Activated T-cell treated with anti-CD3 and anti-CD28 coated beads, Interleukin-2, amount 50 U/mL, for 24 hours (primary cell): ENCODE data around the gene MDGA2.
"Not testable (repeated sequence)": the region's sequence is repeated elsewhere in the genome, so short reads cannot be mapped to it uniquely, and the experiment has no call there.

ENCODE experiments used
- DNase-seq: peaks from one replicate; pipeline ENCODE4 v3.0.0-alpha.2; 2020
- H3K27ac Mint-ChIP-seq: 2 replicates; pipeline ENCODE4 v1.8.0; 2020; ENCODE audit warnings: mild to moderate bottlenecking, mixed read lengths
- H3K27me3 Mint-ChIP-seq: 2 replicates; pipeline ENCODE4 v1.8.0; 2020; ENCODE audit warnings: mixed read lengths
- H3K36me3 Mint-ChIP-seq: 2 replicates; pipeline ENCODE4 v1.8.0; 2020; ENCODE audit warnings: low read depth, mixed read lengths
- H3K4me1 Mint-ChIP-seq: 2 replicates; pipeline ENCODE4 v1.8.0; 2020; ENCODE audit warnings: low read depth, mixed read lengths
- H3K4me3 Mint-ChIP-seq: 2 replicates; pipeline ENCODE4 v1.8.0; 2020; ENCODE audit warnings: mild to moderate bottlenecking, moderate library complexity, mixed read lengths
- H3K9me3 Mint-ChIP-seq: 2 replicates; pipeline ENCODE4 v1.8.0; 2020; ENCODE audit warnings: mixed read lengths

Gene MDGA2

DNA sequence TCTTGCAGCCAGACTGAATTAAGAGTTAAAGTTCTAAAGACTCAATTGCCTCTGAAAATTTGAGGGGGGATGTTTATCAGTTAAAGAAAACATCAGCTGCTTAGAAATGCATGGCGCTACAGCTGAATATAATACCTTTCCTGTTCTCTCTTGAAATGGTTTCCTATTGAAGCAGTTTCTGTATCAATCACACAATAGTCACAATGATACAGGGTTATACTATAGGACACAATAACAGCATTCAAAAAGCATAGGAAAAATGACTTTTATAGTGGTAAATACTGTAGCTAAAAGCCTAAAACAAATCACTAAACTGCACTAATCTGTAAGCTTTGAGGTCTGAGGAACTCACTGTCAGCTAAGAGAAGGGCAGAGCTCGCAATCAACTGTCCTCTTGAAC lies 15.2 kb downstream of the MDGA2 start:
- Mint-ChIP-seq H3K9me3 (no peaks in the 10 kb centered on the region), H3K27me3 (no peaks in the 10 kb centered on the region), H3K27ac (no peak overlapping the region), H3K4me3 (no peak overlapping the region), H3K36me3 (no peaks in the 10 kb centered on the region), H3K4me1 (no peaks in the 10 kb centered on the region)
- no peak for DNase-seq

DNA sequence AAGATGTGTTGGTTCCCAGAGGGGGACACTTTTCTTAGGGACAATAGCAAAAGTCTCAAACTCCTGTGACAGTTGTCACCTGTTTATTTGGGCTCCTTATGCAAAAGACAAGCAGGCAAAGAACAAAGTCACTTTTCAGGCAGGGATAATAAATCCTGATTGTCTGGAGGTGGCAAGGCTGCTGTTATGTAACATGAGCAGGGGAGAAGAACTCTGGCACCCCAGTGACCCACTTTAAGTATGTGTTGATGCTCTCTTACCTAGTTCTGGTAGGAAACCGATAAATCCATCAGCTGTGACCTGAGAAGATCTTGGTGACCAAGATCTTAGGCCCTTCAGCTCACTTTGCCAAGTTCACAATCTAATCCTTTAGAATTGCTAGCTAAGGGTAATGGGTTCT lies 17.4 kb downstream of the MDGA2 start:
- Mint-ChIP-seq H3K36me3 (no peaks in the 10 kb centered on the region), H3K9me3 (no peaks in the 10 kb centered on the region), H3K4me3 (no peak overlapping the region), H3K27me3 (no peaks in the 10 kb centered on the region), H3K27ac (no peak overlapping the region), H3K4me1 (no peaks in the 10 kb centered on the region)
- no peak for DNase-seq

DNA sequence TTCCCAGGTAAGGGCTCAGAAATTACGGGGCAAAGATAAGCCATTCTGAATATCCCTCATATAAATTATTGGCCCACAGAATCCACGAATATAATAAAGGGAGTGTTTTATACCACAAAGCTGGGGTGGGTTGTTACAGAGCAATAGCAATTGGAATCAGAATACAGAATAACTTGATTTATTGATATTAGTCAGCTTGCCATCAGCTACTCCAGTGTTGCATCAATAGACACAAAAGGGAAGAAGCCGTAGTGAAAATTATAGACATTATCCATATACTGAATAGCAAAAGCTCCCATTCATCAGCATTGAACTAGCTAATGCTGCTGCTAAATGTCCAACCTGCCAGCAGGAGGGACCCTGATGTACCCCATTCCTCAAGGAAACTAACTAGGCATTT lies 18.3 kb downstream of the MDGA2 start:
- Mint-ChIP-seq H3K36me3 (no peaks in the 10 kb centered on the region), H3K4me1 (no peaks in the 10 kb centered on the region), H3K9me3 (no peaks in the 10 kb centered on the region), H3K4me3 (no peak overlapping the region), H3K27ac (no peak overlapping the region), H3K27me3 (no peaks in the 10 kb centered on the region)
- no peak for DNase-seq

DNA sequence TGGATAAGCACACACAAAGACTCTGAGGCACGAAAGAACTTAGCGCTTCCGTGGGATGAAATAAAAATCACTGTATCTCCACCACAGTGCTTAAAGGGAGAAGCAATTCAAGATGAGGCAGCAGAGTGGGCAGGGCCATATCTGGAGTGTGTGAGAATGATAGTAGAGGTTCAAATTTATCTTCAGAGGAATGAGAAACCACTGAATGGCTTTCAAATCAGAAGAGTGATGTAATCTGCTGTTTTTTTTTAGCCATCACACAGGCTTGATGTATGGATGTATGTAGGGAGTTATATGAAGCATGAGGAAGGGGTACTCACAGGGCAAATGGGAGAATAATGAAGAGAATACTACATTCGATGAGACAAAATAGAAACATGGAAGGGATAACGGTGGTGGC lies 24.1 kb downstream of the MDGA2 start:
- Mint-ChIP-seq H3K4me1 (no peaks in the 10 kb centered on the region), H3K9me3 (peaks cover 5% of the 10 kb centered on the region), H3K4me3 (no peak overlapping the region), H3K27ac (no peak overlapping the region), H3K36me3 (no peaks in the 10 kb centered on the region), H3K27me3 (no peaks in the 10 kb centered on the region)
- no peak for DNase-seq

DNA sequence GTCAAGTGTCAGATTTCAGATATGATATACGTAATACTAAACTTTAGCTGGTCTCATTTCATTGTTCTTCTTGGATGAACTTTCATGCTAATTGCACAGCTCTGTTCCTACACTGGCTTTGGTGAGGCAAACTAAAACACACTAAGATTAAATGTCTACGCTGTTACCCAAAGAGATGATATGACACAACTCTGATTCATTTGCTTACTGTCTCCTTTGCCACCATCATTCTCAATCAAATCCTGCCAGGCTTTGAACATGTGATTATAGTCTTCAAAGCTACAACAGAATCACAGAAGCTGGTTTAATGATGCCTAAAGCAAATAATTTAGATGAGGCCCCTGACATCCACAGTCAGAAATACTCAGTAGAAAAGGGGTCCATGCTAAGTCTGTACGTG lies 37.7 kb downstream of the MDGA2 start:
- H3K27ac Mint-ChIP-seq: no peak overlapping the region
- no peak overlapping the region for H3K4me3 Mint-ChIP-seq
- no peaks in the 10 kb centered on the region for H3K9me3 Mint-ChIP-seq
- H3K27me3 Mint-ChIP-seq: no peaks in the 10 kb centered on the region
- DNase-seq: no peak
- H3K36me3 Mint-ChIP-seq: no peaks in the 10 kb centered on the region
- H3K4me1 Mint-ChIP-seq: no peaks in the 10 kb centered on the region

DNA sequence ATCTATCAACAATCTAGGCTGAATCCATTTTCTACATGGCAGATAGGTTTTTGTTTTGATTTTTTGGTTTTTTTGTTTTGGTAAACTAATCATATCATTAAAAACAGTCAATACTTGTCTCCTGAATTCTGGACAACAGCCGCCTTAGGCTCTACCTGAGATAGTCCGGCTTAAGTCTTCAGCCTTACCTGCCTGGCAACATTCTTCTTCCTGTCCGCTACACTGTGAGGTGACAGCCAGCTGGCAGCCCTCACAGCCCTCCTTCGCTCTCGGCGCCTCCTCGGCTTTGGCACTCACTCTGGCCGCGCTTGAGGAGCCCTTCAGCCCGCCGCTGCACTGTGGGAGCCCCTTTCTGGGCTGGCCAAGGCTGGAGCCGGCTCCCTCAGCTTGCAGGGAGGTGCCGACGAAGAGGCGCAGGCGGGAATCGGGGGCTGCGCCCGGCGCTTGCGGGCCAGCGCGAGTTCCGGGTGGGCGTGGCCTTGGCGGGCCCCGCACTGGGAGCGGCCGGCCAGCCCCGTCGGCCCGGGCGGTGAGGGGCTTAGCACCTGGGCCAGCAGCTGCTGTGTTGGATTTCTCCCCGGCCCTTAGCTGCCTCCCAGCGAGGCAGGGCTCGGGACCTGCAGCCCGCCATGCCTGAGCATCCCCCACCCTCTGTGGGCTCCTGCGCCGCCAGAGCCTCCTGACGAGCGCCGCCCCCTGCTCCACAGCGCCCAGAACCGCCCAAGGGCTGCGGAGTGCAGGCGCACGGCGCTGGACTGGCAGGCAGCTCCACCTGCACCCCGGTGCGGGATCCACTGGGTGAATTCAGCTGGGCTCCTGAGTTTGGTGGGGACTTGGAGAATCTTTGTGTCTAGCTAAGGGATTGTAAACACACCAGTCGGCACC lies 49.0 kb downstream of the MDGA2 start:
- H3K27me3 Mint-ChIP-seq: no peaks in the 10 kb centered on the region
- no peaks in the 10 kb centered on the region for H3K36me3 Mint-ChIP-seq
- no peak overlapping the region for H3K4me3 Mint-ChIP-seq
- no peak overlapping the region for H3K27ac Mint-ChIP-seq
- DNase-seq: no peak
- H3K9me3 Mint-ChIP-seq: peaks cover 13% of the 10 kb centered on the region
- H3K4me1 Mint-ChIP-seq: no peaks in the 10 kb centered on the region

DNA sequence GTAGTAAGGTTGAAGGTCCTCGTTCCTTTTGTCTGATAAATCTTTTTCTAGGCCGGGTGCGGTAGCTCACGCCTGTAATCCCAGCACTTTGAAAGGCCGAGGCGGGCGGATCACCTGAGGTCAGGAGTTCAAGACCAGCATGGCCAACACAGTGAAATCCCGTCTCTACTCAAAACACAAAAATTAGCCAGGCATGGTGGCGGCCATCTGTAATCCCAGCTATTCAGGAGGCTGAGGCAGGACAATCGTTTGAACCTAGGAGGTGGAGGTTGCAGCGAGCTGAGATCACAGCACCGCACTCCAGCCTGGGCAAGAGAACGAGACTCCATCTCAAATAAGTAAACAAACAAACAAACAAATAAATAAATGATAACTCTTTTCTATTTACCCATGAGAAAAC lies 51.3 kb downstream of the MDGA2 start:
- H3K27ac Mint-ChIP-seq, H3K4me1 Mint-ChIP-seq, DNase-seq, H3K36me3 Mint-ChIP-seq, H3K4me3 Mint-ChIP-seq, H3K27me3 Mint-ChIP-seq: not testable (repeated sequence)
- peaks cover 14% of the 10 kb centered on the region for H3K9me3 Mint-ChIP-seq

DNA sequence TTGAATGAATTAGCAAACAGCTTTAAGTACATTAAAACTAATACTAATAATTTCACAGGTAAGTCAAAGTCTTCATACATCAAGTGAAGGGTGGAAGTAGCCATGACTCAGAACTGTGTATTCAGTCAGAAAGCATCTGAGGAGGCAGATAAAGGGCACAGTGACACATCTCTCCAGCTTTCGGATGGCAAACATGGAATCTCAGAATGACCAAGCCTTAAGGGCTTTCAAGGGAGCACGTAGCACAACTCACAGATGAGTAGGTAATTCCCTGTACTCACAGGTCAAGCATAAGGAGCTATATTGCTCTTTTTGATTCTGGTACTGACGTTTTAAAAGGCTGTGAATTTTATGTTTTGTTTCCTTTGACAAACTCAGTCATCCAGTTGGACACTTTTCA lies 56.0 kb downstream of the MDGA2 start:
- Mint-ChIP-seq H3K4me1 (no peaks in the 10 kb centered on the region), H3K4me3 (no peak overlapping the region), H3K27ac (no peak overlapping the region), H3K36me3 (no peaks in the 10 kb centered on the region), H3K9me3 (peaks cover 2% of the 10 kb centered on the region), H3K27me3 (no peaks in the 10 kb centered on the region)
- no peak for DNase-seq

DNA sequence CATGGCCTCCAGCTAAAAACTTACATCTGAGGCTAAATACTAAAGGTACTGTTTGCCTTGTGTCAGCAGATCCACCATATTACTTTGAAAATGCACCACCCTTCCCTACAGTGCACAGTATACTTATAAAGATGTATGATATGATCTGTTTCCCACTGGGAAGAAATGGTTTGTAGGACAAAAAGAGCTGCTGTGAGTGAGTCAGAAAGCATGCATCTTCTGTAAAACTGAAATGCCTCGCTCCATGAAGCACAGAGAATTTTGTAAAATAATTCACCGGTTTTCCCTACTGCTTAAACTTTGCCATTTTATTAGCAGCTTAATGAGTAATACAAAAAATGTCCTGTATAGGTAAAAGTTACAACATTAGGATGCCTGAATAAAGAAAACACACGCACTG lies 68.8 kb downstream of the MDGA2 start:
- Mint-ChIP-seq H3K27ac (no peak overlapping the region), H3K36me3 (no peaks in the 10 kb centered on the region), H3K9me3 (peaks cover 10% of the 10 kb centered on the region), H3K4me3 (no peak overlapping the region), H3K27me3 (no peaks in the 10 kb centered on the region), H3K4me1 (no peaks in the 10 kb centered on the region)
- no peak for DNase-seq

DNA sequence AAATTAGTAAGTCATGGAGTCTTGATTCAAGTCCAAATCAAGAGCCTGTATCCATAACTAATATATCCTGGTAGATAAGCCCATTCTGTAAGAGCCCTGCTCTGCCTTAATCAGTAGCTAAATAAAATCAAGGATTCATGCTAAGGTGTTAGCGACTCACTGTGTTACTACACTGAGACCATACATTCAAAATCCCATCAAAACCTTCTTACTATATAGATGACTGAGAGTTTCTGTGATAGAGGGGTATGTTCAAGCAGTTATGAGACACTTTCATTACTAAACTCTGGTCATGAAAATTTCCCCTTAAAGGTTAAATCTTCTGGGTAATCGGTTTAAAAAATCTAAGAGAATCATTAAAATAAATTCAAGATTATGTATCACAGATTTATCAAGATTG lies 78.5 kb downstream of the MDGA2 start:
- Mint-ChIP-seq H3K27me3 (no peaks in the 10 kb centered on the region), H3K9me3 (peaks cover 3% of the 10 kb centered on the region), H3K36me3 (no peaks in the 10 kb centered on the region), H3K27ac (no peak overlapping the region), H3K4me1 (peaks cover 5% of the 10 kb centered on the region), H3K4me3 (no peak overlapping the region)
- DNase-seq: no peak

DNA sequence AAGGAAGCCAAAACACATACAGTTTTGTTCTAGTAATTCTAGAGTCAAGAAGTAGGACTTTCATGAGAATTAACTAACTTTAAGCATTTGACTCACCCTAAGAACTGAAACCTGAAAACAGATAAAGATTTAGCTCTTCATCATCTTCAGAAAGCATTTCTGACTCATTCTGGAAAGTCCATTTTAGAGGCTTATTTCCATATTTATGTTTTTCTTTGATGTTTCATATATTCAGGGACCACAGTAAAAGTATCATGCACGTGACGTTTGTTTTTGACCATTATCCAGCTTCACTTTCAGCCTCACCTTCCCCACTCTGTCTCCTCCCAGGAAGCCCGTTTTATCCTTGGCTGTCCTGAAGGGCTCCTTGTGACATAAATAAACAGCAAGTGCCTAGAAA lies 79.2 kb downstream of the MDGA2 start:
- Mint-ChIP-seq H3K4me1 (peaks cover 5% of the 10 kb centered on the region), H3K4me3 (no peak overlapping the region)

DNA sequence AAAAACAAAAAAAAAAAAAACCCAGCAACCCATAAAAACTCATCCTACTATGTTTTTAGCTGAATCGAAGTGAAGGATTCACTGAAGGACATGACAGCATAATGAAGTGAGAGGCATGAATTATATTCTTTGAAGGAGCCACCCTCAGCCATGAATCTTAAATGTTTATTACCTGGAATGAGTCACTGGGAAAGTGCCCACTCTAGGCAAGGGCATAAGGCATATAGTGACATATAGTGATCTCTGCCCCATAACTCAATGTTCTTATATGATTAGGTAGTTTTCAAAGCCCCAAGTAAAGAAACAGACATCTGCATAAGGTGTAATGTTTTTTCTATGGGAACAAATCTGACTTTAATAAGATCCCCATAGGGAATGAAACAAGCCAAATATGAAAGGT lies 79.9 kb downstream of the MDGA2 start:
- no peak for DNase-seq
- H3K9me3 Mint-ChIP-seq: peaks cover 3% of the 10 kb centered on the region
- H3K4me1 Mint-ChIP-seq: peaks cover 5% of the 10 kb centered on the region
- H3K27ac Mint-ChIP-seq: no peak overlapping the region
- no peaks in the 10 kb centered on the region for H3K27me3 Mint-ChIP-seq
- H3K4me3 Mint-ChIP-seq: no peak overlapping the region
- H3K36me3 Mint-ChIP-seq: no peaks in the 10 kb centered on the region

More for the DNA sequence above, 79.2 kb downstream of the MDGA2 start:
- DNase-seq: no peak
- Mint-ChIP-seq H3K9me3 (peaks cover 3% of the 10 kb centered on the region), H3K27ac (no peak overlapping the region), H3K36me3 (no peaks in the 10 kb centered on the region), H3K27me3 (no peaks in the 10 kb centered on the region)

DNA sequence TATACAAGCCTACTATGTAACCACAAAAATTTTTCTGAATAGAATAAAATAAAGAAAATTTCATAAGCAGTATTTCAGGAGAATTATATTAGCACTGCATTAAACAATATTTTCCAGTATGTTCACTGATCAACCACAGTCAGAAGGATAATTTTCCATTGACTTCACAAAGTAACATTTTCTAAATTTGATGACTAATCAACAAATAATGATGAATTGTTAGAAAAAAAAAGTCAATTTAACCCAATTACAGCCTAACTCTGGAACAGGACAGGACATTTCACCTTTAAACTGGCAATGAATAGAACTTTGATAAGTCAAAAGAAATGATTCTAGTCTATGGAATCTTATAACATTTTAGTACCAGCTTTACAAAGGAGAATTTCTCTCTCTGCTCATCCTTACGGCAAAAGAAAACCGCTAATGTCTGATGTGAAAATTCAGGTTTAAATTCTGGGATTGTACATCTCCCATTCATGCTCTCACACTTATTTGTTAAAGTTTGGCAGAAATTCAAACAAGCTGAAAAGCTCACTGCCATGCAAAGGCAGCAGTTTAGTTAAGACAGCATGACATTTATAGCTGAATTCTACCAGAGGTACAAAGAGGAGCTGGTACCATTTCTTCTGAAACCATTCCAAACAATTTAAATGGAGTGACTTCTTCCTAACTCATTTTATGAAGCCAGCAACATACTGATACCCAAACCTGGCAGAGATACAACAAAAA lies 84.5 kb downstream of the MDGA2 start:
- Mint-ChIP-seq H3K27ac (no peak overlapping the region), H3K9me3 (peaks cover 3% of the 10 kb centered on the region), H3K36me3 (no peaks in the 10 kb centered on the region), H3K27me3 (no peaks in the 10 kb centered on the region), H3K4me3 (no peak overlapping the region), H3K4me1 (no peaks in the 10 kb centered on the region)
- no peak for DNase-seq

DNA sequence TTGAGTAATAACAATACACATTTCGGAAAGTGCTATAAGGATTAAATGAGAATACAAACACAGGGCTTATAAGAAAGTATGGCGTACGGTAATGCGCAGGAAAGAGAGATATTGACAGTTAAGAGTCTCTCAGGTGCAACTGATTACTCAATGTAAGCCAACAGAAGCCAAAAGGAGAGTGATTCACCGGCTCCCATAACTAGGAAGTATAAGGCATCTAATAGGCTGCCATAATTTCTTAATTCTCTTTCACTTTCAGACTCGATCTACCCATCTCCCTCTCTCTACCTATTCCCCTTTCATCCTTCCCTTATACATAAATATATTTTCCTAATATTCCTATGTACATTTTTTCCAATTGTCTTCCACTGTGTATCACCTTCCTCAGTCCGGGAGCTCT lies 90.0 kb downstream of the MDGA2 start:
- H3K27ac Mint-ChIP-seq: no peak overlapping the region
- no peak for DNase-seq
- no peaks in the 10 kb centered on the region for H3K9me3 Mint-ChIP-seq
- H3K4me3 Mint-ChIP-seq: no peak overlapping the region
- no peaks in the 10 kb centered on the region for H3K27me3 Mint-ChIP-seq
- no peaks in the 10 kb centered on the region for H3K36me3 Mint-ChIP-seq
- no peaks in the 10 kb centered on the region for H3K4me1 Mint-ChIP-seq

DNA sequence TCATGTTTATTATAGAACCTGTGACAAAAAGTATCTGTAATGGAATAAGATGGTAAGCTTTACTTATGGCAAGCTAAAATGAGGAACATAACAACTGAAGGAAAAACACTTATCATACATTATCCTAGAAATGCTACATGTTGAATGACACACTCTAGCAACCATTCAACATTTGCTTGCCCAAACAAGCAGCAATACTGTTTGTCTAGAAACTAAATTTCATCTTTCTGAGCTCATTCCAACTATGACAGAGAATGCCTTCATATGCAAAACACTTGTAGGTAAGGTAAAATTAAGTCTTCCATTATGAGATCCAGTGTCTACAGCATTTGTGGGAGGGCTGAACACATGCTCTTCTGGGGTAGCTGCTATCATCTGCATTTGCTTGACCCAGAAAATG lies 108.1 kb downstream of the MDGA2 start:
- no peaks in the 10 kb centered on the region for H3K27me3 Mint-ChIP-seq
- H3K9me3 Mint-ChIP-seq: peaks cover 20% of the 10 kb centered on the region
- no peak overlapping the region for H3K27ac Mint-ChIP-seq
- DNase-seq: no peak
- no peak overlapping the region for H3K4me3 Mint-ChIP-seq
- no peaks in the 10 kb centered on the region for H3K36me3 Mint-ChIP-seq
- H3K4me1 Mint-ChIP-seq: no peaks in the 10 kb centered on the region
